NCI-H526 treated with DMSO at 0.1 percent for 48 hours (cell line): ENCODE results near the gene CFAP221.
"Not testable (repeated sequence)": the region's sequence is repeated elsewhere in the genome, so short reads cannot be mapped to it uniquely, and the experiment has no call there.

Experiments used
- DNase-seq: peaks from one replicate; lab custom pipeline; 2025; lab: John Stamatoyannopoulos, UW

CFAP221 gene

DNA sequence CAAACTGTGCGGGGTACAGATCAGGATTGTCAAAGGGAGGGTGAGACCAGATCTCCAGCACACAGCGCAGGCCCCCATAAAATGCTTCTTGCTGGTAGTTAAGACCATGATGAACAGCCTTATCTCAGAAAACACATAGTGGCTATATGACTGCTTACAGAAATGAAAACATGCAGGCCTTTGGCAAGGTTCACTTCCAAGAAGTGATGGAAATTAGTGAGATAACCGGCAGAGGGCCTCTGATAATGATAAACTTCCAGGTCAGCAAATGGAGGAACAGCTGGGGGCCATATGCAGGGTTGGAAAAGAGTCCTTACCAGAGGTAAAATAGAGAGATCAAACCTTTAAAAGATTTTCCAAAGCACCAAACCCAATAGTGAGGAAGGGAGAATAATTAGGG, 46.6 kb downstream of the CFAP221 start:
- no peak for DNase-seq

DNA sequence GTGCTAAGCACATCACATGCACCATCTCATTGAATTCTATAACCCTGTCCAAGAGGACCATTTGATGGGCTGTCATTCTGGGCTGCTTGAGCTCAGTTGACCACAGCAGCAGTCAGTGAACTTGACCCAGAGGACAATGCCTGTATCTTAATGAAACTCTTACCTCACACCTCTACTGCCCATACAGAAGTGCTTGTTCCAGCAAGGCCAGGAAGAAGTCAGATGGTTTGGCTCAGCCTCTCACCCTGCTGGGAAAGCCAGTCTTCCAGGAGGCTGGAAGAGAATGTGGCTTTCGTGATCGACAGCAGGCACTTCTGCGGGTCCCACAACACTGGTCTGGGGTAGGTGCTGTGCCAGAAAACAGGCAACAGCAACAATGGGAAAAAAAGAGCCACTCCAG, 47.3 kb downstream of the CFAP221 start:
- no peak for DNase-seq

DNA sequence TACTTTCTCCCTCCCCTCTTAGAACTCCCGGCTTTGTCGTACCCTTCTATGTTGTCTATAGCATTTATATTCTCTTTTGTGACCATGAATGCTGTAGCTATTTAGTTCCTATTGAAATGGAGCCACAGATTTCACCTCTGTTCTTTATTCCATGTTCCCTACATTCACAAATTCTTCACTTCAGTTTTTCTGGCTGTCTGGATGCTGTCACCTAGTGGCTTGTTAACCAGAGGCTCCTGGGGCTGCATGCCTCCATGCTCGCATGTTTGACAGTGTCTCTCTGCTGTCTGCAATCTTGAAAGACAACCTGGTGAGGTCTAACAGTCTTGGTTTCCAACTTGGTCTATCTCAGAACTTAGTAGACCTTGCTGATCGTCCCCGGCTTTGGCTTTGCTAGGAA, 48.2 kb downstream of the CFAP221 start:
- no peak for DNase-seq

DNA sequence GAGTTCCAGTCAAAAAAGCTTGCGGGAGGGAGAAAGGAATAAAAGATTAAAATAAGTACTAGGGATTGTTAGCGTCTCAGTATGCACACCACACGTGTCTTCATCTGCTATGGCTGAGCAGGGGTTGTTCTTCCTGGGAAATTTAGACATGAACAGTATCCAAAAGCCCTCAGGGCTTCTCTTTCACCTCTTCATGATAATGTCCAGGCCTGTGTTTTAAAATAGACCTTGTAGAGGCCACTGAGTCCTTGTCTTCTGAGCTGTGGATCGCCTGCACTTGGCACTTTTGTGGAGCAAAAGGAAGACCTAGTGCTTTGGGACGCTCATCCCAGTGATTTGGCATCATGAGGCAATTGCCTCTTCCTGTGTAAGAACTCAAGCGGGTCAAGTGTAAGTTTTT, 52.4 kb downstream of the CFAP221 start:
- DNase-seq: no peak

DNA sequence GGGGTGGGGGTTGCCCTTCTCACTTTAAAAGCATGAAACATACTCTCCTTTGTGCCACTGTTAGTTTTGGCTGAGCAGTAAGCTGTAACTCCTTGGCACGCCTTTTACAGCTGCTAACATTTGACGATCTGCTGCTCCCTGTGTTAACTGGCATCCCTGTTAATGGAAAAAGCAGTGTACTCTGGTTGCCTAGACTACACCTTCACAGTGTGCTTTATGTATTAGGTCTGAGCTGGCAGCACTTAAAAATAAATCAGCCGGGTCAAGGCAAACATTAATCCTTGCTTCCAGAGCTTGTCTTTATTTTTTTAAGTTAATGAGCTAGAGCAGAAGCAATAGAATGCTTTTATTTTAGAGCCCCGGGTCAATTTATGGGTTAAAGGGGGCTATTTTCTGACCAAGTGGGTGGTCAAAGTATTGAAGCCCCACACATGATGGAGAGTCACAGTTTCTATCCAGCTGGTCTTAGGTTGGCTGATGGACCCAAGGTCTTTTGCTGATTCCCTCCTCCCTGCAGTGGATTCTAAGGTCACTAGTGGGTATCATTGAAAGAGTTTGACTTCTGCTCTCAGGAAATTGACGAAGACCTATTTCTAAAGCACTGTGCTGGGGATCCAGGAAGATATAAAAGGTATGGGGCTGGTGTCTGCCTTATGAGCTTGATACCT, 54.5 kb downstream of the CFAP221 start:
- no peak for DNase-seq

DNA sequence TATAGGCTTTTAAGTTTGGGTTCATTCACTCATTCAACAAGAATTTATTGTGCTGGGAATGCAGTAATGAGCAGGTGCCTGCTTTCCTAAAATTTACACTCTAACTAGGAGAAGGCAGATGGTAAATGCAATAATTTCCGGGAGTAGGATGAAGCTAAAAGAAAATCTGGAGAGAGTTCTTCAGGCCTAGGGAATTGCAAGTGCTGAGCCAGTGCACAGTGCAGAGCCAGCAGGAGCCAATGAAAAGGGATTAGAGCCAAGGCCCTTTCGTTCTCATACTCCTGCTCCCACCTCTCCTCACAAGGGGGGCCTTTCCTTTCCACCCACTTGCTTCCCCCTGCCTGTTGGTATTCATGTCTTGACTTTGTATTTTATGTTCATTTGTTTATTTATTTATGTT, 55.1 kb downstream of the CFAP221 start:
- DNase-seq: no peak

DNA sequence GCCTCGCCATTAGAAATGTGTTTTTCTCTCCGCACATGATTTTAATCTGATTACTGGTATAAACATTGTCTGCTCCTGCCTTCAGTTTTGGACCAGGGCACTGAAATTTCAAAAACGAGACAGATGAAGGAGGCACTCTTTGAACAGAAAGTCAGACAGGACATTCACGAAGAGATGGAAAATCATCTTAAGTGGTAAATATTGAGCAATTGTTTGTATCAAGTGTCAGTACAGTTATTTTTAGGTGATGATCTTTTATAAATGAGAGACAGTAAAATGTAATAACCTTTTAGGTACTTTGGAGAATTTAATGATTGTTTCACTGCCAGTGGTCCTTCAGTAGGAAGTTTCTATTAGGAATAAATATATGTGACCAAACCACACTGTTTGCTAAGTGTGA, 60.8 kb downstream of the CFAP221 start:
- DNase-seq: no peak

DNA sequence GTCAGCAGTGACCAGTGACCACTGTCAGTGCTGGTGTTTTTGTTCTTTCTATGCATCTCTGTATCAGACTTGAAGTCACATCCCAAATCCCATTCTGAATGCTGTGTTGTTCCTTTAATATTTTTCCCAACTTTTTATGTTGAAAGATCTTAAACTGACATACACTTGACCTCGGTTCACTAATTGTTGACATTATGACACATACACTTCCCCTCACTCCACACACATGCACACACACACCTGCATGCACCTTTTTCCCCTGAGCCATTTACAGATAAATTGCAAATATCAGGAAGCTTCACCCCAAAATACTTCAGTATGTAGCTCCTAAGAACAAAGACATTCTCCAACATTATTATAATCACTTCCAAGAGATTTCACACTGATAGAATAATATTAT, 62.4 kb downstream of the CFAP221 start:
- no peak for DNase-seq

DNA sequence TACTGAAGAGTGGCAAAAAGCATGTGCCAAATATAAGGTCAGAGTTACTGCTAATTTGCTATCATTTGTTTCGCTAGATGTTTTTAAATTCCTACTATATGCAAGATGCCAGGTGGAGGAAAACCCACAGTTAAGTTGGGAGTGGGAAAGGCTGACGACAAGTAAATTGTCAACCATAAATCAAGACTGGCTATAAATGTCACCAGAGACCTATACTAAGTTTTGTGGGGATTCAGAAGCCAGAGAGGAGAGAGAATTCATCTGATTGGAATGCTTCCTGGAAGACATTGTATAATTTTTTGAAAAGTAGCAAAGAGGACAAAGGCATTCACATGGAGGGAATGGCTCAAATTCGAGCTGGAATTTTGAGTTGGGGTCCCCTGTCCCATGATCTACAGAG, 64.3 kb downstream of the CFAP221 start:
- DNase-seq: no peak

DNA sequence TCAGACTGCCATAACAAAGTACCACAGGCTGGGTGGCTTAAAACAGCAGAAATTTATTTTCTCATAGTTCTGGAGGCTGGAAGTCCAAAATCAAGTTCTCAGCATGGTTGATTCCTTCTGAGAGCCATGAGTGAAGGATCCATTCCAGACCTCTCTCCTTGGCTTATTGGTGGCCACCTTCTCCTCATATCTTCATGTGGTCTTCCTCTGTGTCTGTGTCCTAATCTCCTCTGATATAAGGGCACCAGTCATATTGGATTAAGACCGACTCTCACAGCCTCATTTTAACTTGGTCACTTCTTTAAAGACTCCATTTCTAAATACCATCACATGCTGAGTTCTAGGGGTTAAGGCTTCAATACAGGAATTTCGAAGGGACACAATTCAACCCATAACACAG, 65.1 kb downstream of the CFAP221 start:
- no peak for DNase-seq

DNA sequence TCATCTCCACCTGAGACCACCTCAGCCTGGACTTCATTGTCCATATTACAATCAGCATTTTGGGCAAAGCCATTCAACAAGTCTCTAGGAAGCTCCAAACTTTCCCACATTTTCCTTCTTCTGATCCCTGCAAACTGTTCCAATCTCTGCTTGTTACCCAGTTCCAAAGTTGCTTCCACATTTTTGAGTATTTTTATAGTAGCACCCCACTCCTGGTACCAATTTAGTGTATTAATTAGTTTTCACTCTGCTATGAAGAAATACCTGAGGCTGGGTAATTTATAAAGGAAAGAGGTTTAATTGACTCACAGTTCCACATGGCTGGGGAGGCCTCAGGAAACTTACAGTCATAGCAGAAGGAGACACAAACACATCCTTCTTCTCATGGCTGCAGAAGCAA, 69.9 kb downstream of the CFAP221 start:
- DNase-seq: not testable (repeated sequence)

DNA sequence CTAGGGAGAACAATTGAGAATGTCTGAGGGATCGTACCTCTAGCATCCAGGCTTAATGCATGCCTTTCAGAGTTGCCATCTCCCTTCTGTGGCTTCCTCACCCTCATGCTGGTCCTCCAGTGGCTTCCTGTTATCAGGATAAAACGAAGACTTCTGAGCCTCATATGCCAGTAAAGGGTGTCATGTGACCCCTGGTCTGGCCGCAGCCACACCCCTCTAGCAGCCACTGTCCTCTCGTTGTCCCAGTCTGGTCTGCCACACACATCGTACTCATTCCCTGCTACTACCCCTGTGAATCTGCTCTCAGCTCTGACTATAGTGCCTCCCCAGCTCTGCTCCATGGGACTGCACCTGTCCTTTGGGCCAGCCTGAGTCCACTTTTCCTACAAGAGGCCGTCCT, 72.2 kb downstream of the CFAP221 start:
- no peak for DNase-seq

DNA sequence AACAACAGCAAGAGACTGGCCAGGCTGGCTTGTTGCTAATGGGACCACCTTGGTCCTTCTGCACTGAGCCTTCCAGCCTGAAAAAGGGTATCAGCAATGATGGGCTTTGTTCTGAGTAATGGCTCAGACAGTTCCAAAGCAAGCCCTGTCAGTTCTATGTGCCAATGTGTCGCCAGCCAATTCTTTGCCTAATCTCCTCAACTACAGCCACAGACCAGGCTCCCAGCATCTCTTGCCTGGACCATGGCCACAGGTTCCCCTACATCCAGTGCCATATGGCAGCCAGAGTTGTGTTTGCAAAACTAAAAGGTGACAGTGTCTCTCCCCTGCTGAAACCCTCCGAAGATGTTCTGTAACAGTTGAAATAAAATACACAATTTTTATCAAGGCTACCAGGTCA, 73.2 kb downstream of the CFAP221 start:
- DNase-seq: no peak

DNA sequence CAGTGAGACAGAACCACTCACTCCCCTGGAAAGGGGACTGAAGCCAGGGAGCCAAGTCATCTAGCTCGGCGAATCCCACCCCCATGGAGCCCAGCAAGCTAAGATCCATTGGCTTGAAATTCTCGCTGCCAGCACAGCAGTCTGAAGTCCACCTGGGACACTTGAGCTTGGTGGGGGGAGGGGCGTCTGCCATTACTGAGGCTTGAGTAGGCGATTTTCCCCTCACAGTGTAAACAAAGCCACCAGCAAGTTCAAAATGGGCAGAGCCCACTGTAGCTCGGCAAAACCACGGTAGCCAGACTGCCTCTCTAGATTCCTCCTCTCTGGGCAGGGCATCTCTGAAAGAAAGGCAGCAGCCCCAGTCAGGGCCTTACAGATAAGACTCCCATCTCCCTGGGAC, 74.5 kb downstream of the CFAP221 start:
- DNase-seq: not testable (repeated sequence)

DNA sequence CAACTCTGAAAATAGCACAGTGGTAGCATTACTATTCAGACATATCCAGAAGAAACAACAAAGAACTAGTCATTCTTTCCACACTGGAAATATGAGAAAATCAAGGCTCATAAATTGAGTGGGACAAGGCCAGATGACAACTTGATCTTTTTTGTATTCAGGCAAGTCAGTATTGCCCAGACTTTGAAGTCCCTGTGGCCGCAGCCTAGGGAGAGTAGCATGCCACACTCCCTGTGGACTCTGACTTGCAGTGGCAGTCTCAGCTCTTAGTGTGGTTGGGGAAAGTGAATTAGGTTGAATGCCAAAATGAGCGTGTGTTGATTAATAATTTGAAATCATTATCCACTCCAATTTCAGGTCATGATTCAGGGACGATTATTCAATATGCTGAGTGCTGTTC, 81.0 kb downstream of the CFAP221 start:
- DNase-seq: no peak

DNA sequence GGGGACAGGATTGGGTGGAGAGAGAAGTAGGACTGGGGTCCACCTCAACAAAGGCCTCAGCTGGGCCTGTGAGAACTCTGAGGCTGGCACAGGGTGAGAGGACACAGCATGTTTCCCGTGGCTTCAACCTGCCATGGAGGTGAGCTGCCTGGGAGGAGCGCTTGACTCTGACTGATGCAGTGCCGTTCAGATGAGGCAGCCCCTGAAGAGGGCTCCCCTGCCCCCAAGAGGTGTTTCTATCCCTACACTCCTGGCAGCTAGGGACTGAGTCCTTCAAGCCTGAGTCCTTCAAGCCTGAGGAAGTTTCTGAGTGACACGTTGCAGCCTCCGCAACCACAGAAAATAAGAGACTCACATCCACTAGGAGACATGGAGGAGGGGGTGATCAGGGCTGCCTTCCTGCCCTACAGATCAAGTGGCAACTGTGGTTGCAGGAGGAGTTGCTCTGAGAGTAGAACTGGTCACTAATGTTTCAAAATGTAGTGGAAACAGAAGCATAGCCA, 85.1 kb downstream of the CFAP221 start:
- no peak for DNase-seq

DNA sequence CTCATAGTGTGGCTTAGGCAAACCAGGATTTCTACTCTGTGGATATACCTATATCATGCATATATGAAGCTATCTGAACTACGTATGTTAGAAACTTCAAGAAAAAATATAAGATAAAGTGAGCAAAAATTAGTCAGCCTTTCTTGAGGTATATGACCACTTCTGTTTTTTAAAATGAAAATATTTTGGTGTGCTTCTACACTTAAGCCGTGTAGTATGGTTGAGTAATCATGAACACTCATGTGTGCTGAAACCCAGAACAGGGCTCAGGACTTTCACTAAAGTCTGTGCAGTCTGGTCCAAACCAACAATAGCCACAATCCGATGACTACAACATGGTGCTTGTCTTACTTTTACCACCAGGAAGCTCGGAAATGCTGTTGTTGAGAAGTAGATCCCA, 85.9 kb downstream of the CFAP221 start:
- DNase-seq: no peak

DNA sequence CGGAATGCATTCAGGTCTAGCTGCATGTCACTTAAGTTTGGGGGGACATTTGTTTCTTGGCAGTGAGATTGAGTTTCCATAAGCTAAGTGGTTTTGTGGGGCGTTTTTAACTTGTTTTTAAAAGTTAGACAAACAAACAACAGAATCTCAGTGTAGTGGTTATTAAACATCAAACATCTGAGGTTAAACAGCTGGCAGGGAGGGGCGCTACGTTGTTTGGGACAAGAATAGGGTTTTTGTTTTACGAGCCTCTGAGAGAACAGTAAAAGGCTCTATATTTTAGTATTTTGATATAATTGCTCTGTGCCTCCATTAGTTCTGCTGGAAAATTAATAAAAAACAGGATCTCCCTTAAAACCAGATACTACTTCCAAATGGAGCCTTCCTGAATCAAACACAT, 93.1 kb downstream of the CFAP221 start:
- DNase-seq: no peak

DNA sequence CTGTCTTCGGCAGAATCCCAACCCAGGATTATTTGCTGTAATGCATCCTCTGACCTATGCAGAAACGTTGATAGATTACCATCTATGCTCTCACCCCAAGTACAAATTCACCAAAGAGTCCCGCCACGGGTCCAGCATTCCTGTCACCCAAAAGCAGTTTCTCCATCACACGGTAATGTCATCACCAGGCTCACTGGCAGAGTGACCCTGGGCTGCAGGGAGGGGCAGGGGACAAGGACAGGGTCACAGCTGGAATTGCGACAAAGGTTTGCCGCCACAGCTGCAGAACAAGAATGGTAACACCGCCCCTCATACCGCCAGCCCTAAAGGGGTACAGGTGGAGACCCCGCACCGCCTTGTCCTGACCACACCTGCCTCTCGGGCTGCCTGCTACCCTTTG, 94.0 kb downstream of the CFAP221 start:
- no peak for DNase-seq

DNA sequence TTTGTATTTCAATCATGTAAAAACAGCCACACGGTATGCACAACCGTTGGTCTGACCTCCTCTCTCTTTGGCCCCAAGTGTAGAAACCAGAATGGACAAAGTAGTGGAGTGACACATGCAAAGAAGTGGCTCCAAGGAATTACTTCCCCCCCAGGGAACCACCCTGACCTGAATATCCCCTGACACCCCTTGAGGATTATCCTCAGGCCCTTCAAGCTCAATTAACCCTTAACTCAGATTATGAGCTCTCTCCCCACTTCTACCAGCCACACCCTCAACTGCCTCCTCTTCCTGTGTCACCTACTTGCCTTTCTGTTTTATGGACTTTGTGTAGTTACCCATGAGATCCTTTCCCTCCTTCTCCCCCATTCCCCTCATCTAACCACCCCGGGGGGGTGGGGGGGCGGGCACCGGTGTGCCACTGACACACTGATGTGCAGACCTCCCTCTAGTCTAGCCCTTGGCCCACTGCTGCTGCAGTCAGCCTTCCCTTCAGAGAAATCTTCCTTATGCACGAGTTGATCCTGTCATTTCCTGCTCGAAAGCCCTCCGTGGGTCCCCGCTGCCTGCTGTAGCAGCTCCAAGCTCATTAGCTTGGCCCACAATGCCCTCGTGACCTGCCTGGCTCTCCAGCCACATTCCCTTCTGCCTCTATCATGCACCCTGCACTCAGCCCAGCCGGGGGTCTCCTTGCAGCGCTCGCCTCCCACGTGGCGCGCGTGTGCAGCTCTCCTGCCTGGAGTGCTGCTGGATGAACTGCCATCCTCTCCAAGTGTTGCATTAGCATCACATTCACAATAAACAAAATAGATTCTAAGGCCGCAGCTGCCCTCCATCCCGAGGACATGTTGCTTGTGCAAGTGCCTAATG, 94.7 kb downstream of the CFAP221 start:
- DNase-seq: no peak

DNA sequence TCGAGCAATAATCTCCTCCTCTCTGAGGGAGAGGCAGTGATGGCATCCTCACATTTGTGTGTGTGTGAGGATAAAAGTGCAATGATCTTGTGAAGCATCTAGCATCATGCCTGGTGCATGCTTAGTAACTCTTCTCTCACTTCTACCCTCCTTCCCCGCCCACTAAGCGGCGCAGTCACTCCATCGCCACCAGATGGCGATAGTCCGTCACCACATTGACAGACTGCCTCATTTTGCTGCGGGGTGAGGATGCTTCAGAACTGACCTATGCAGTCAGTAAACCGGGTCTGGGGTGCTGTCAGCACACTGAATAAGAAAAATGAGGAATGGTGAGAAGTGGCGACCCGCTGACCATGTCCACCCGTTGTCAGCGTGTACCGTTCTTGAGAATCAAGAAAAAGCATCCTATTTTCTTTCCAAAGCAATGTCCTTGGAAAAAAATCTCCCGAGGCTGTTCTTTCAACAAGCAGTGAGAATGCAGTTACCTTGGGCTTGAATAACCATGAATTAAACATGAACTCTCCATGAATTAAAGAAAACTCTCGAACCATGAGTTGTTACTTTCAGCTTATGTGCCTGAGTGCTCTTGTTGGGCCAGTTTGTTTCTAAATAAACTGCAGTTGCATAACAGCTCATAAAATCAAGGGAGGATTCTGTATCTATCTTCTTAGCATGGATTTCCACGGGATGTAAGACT, 97.5 kb downstream of the CFAP221 start:
- DNase-seq: peak; percentile 55

DNA sequence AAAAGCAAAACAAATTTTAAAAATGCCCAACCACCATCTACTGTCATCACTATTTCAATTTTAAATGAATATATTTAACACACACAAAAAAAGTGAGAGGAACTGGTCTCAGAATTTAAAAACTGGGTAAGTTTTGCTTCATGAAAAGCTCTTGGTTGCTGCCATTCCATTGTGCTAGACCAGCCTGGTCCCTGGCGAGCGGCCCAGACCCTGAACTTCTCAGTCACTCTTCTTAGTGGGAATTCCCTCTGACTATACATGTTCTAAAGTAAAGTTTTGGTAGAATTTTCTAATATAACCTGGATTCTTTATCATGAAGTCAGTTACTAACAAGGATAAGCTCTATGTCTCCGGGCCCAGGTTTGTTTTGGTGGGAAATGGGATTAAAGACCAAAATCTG, 99.9 kb downstream of the CFAP221 start:
- no peak for DNase-seq
